DOHH2 (cell line): ENCODE measurements around the gene GMDS.

Source experiments
- EZH2phosphoT487 ChIP-seq: fragments of 200-600 bp; sonication (generic); IDR thresholded peaks from 2 replicates; pipeline ENCODE4 v1.6.1; 2017; ENCODE audit warnings: borderline replicate concordance, mild to moderate bottlenecking, antibody characterized with exemption, low read length, moderate library complexity, mixed read lengths
- TF ChIP-seq, protein P1 (sequence below): fragments of 200-600 bp; sonication (generic); IDR thresholded peaks from one replicate; pipeline ENCODE4 v1.5.1; 2014; ENCODE audit warnings: antibody characterized with exemption, mild to moderate bottlenecking, low read depth, low read length; ENCODE audit not compliant: poor library complexity, severe bottlenecking

DNA sequence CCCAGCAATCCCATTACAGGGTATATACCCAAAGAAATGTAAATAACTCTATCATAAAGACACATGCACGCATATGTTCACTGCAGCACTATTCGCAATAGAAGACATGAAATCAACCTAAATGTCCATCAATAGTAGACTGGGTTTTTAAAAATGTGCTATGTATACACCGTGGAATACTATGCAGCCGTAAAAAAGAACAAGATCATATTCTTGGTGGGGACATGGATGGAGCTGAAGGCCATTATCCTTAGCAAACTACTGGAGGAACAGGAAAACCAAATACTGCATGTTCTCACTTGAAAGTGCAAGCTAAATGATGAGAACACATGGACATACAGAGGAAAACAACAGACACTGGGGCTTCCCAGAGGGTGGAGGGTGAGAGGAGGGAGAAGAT lies 201.2 kb downstream of the GMDS start:
- TF ChIP-seq, protein P1, sequence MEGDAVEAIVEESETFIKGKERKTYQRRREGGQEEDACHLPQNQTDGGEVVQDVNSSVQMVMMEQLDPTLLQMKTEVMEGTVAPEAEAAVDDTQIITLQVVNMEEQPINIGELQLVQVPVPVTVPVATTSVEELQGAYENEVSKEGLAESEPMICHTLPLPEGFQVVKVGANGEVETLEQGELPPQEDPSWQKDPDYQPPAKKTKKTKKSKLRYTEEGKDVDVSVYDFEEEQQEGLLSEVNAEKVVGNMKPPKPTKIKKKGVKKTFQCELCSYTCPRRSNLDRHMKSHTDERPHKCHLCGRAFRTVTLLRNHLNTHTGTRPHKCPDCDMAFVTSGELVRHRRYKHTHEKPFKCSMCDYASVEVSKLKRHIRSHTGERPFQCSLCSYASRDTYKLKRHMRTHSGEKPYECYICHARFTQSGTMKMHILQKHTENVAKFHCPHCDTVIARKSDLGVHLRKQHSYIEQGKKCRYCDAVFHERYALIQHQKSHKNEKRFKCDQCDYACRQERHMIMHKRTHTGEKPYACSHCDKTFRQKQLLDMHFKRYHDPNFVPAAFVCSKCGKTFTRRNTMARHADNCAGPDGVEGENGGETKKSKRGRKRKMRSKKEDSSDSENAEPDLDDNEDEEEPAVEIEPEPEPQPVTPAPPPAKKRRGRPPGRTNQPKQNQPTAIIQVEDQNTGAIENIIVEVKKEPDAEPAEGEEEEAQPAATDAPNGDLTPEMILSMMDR = no peak
- TF ChIP-seq EZH2phosphoT487 = no peak
